HCT116 (cell line): ENCODE results near the gene RETREG1. TPM values are rescaled to one million over a fixed set of nuclear protein-coding genes. Genes with fewer than 3 reads are reported as not detected.

Experiments used
- ATAC-seq: fragments of 200-7000 bp; cut with Tn5 transposase; 2 replicates; pipeline ENCODE4 v1.9.1; 2020; ENCODE audit warnings: mild to moderate bottlenecking, moderate library complexity
- BruUV-seq: library from RNA; stranded (reverse); fragments of 400-500 nt; replicated peaks from 2 replicates; lab custom pipeline; 2021; lab: Mats Ljungman, UMichigan
- CTCF ChIA-PET: fragments of 300-600 bp; sonication (Branson Sonifier 250); formaldehyde crosslinking; loops from one replicate; lab custom pipeline; 2021; ENCODE audit warnings: antibody characterized with exemption; lab: Charles Lee
- POLR2A ChIA-PET: fragments of 300-600, 350-600 bp; sonication (Branson Sonifier 250); formaldehyde crosslinking; loops from one replicate; lab custom pipeline; 2021; ENCODE audit warnings: antibody characterized with exemption; lab: Charles Lee
- RAD21 ChIA-PET, 2 experiments: fragments of 300-600 bp; sonication (Branson Sonifier 250); formaldehyde crosslinking; loops; one replicate each; lab custom pipeline; 2023; ENCODE audit warnings: low total read pairs in 2 of 2; ENCODE audit not compliant: uncharacterized antibody in 2 of 2, unreplicated experiment in 2 of 2, low non-redundant PET in 1 of 2; lab: Charles Lee
- DNase-seq: peaks from one replicate; pipeline ENCODE4 v3.0.0-alpha.2; 2010; ENCODE audit warnings: low read depth, low spot score
- H2AFZ ChIP-seq: fragments of 200-600 bp; shearing (Covaris generic), sonication (generic); 2 replicates; pipeline ENCODE4 v1.6.1; 2017; ENCODE audit warnings: low read depth, mixed run types, mixed read lengths, antibody characterized with exemption, low read length; ENCODE audit not compliant: poor library complexity, severe bottlenecking
- H3K27ac ChIP-seq: 2 replicates; pipeline ENCODE4 v1.5.1; 2012; ENCODE audit warnings: low read depth, low read length
- H3K27me3 ChIP-seq: fragments of 200-600 bp; sonication (generic); 2 replicates; pipeline ENCODE4 v1.6.1; 2016; ENCODE audit warnings: mixed run types, low read length, mixed read lengths; ENCODE audit not compliant: insufficient read depth
- H3K36me3 ChIP-seq, 2 experiments: fragments of 200-500 bp in 1 of 2; fragments of 200-600 bp in 1 of 2; sonication (Bioruptor generic) in 1 of 2; sonication (generic) in 1 of 2; 2 replicates each; pipeline versions ENCODE4 v1.5.1 to v1.6.1; 2014 to 2016; ENCODE audit warnings: low read length in 2 of 2, inconsistent platforms in 1 of 2, mixed read lengths in 1 of 2, mixed run types in 1 of 2; ENCODE audit not compliant: insufficient read depth in 2 of 2, control insufficient read depth in 1 of 2
- H3K4me1 ChIP-seq, 2 experiments: fragments of 200-600 bp in 1 of 2; sonication (generic) in 1 of 2; 2 replicates each; pipeline versions ENCODE4 v1.5.1 to v1.6.1; 2012 to 2017; ENCODE audit warnings: low read length in 2 of 2, inconsistent platforms in 1 of 2, mild to moderate bottlenecking in 1 of 2, mixed read lengths in 1 of 2, mixed run types in 1 of 2, moderate library complexity in 1 of 2; ENCODE audit not compliant: insufficient read depth in 2 of 2, control insufficient read depth in 1 of 2
- H3K4me2 ChIP-seq: fragments of 200-600 bp; sonication (generic); 2 replicates; pipeline ENCODE4 v1.6.1; 2017; ENCODE audit warnings: mixed run types, low read length, mixed read lengths
- H3K4me3 ChIP-seq, 2 experiments: fragments of 200-600 bp in 1 of 2; sonication (generic) in 1 of 2; replicated peaks in 1 of 2; 2 replicates each; pipeline ENCODE4 v1.5.1; 2011 to 2016; ENCODE audit warnings: low read length in 2 of 2, control low read depth in 1 of 2, low read depth in 1 of 2, mild to moderate bottlenecking in 1 of 2, mixed read lengths in 1 of 2, mixed run types in 1 of 2
- H3K79me2 ChIP-seq: fragments of 200-600 bp; sonication (generic); 2 replicates; pipeline ENCODE4 v1.6.1; 2017; ENCODE audit warnings: mild to moderate bottlenecking, mixed run types, low read length, moderate library complexity, mixed read lengths; ENCODE audit not compliant: insufficient read depth
- H3K9ac ChIP-seq: fragments of 200-600 bp; sonication (generic); 2 replicates; pipeline ENCODE4 v1.6.1; 2016; ENCODE audit warnings: low read length, mixed read lengths
- H3K9me2 ChIP-seq: fragments of 200-600 bp; sonication (generic), shearing (Covaris generic); 2 replicates; pipeline ENCODE4 v1.6.1; 2017; ENCODE audit warnings: mixed run types, mild to moderate bottlenecking, moderate library complexity; ENCODE audit not compliant: insufficient read depth
- H3K9me3 ChIP-seq, 2 experiments: fragments of 200-500 bp in 1 of 2; fragments of 200-600 bp in 1 of 2; sonication (Bioruptor generic) in 1 of 2; sonication (generic) in 1 of 2; 2 replicates each; pipeline ENCODE4 v1.6.1; 2014 to 2017; ENCODE audit warnings: low read length in 2 of 2, mixed read lengths in 2 of 2, inconsistent platforms in 1 of 2, low read depth in 1 of 2, mild to moderate bottlenecking in 1 of 2, mixed run types in 1 of 2, moderate library complexity in 1 of 2; ENCODE audit not compliant: control insufficient read depth in 1 of 2, insufficient read depth in 1 of 2
- H4K20me1 ChIP-seq: fragments of 200-600 bp; sonication (generic), shearing (Covaris generic); 2 replicates; pipeline ENCODE4 v1.6.1; 2017; ENCODE audit warnings: mixed run types, mild to moderate bottlenecking, moderate library complexity; ENCODE audit not compliant: insufficient read depth
- ATF3 ChIP-seq: IDR thresholded peaks from 2 replicates; pipeline ENCODE4 v1.6.1; 2012
- CBX3 ChIP-seq: IDR thresholded peaks from 2 replicates; pipeline ENCODE4 v1.6.1; 2012; ENCODE audit warnings: low read depth
- CEBPB ChIP-seq: IDR thresholded peaks from 2 replicates; pipeline ENCODE4 v1.6.1; 2012; ENCODE audit warnings: low read depth
- EZH2 ChIP-seq: fragments of 200-600 bp; sonication (generic); IDR thresholded peaks from 2 replicates; pipeline ENCODE4 v1.6.1; 2017; ENCODE audit warnings: antibody characterized with exemption, mixed run types
- FOSL1 ChIP-seq: IDR thresholded peaks from 2 replicates; pipeline ENCODE4 v1.6.1; 2012; ENCODE audit warnings: low read depth
- POLR2A ChIP-seq: IDR thresholded peaks from 2 replicates; pipeline ENCODE4 v1.7.0; 2011; ENCODE audit warnings: borderline replicate concordance; ENCODE audit not compliant: insufficient read depth, insufficient read length; ENCODE audit errors: extremely low read depth
- POLR2AphosphoS5 ChIP-seq: IDR thresholded peaks from 2 replicates; pipeline ENCODE4 v1.6.1; 2011; ENCODE audit warnings: mild to moderate bottlenecking, low read depth, low read length, moderate library complexity
- RAD21 ChIP-seq: IDR thresholded peaks from 2 replicates; pipeline ENCODE4 v1.6.1; 2012; ENCODE audit warnings: low read depth, mild to moderate bottlenecking
- SIN3A ChIP-seq: IDR thresholded peaks from 2 replicates; pipeline ENCODE4 v1.6.1; 2012; ENCODE audit warnings: low read depth
- SRF ChIP-seq: IDR thresholded peaks from 2 replicates; pipeline ENCODE4 v1.6.1; 2012; ENCODE audit warnings: low read depth
- TCF7L2 ChIP-seq: IDR thresholded peaks from 2 replicates; pipeline ENCODE4 v1.7.0; 2011; ENCODE audit warnings: borderline replicate concordance, inconsistent platforms; ENCODE audit not compliant: insufficient read depth, insufficient read length; ENCODE audit errors: extremely low read depth
- YY1 ChIP-seq: IDR thresholded peaks from 2 replicates; pipeline ENCODE4 v1.6.1; 2011; ENCODE audit warnings: low read length, low read depth, moderate library complexity, mild to moderate bottlenecking; ENCODE audit not compliant: insufficient replicate concordance; ENCODE audit errors: extremely low read depth
- ZFX ChIP-seq: fragments of 450-650 bp; IDR thresholded peaks from 2 replicates; pipeline ENCODE4 v1.6.1; 2017
- intact Hi-C: fragments of 100-400 bp; cut with micrococcal nuclease; formaldehyde crosslinking; loops from 2 replicates; pipeline ENCODE4 v1.10.0; 2022
- total RNA-seq: library from RNA; stranded (reverse); gene quantifications from one replicate; pipeline ENCODE4 v1.2.1, GENCODE V29; 2021; ENCODE audit not compliant: unreplicated experiment
- TF ChIP-seq, protein P1 (sequence below): IDR thresholded peaks from 2 replicates; pipeline ENCODE4 v1.6.1; 2011; ENCODE audit warnings: mild to moderate bottlenecking, low read length, moderate library complexity; ENCODE audit not compliant: insufficient replicate concordance; ENCODE audit errors: extremely low read depth
- TF ChIP-seq, protein P2 (sequence below), 3 experiments: fragments of 200-600 bp in 1 of 3; sonication (generic) in 1 of 3; IDR thresholded peaks in 2 of 3; conservative IDR thresholded peaks in 1 of 3; 2 replicates each; pipeline ENCODE4 v1.5.1; 2012 to 2017; ENCODE audit warnings: low read depth in 2 of 3, low read length in 2 of 3, antibody characterized with exemption in 1 of 3, borderline replicate concordance in 1 of 3, control low read depth in 1 of 3, mild to moderate bottlenecking in 1 of 3, mixed read lengths in 1 of 3, mixed run types in 1 of 3, moderate library complexity in 1 of 3; ENCODE audit not compliant: insufficient read depth in 1 of 3

RETREG1 gene
- total RNA-seq, 1 experiment from 2014 or later: 6.0 TPM

DNA sequence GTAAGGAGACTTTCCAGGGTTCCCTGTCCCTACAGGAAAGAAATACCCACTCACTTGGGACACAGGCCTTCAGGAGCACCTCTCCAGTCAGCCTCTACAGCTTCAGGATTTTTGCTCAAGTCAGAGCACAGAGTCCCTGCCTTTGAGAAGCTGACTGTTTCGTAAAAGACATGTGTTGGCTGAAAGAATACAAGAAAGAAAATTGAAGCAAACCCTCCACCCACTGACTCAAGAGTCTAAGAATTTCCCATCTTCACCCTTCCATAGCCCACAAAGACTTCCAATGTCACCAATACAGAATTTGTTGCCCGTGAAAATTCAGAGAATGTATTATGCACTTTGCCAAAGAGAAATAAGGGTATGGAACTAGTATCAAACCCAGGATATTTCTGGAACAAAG, 98.2 kb downstream of the RETREG1 start:
- ATAC-seq (no peak), DNase-seq (no peak)
- no peak for TF ChIP-seq RAD21
- no peak for TF ChIP-seq SIN3A
- no peak for TF ChIP-seq TCF7L2
- TF ChIP-seq CBX3: no peak
- TF ChIP-seq, protein P1, sequence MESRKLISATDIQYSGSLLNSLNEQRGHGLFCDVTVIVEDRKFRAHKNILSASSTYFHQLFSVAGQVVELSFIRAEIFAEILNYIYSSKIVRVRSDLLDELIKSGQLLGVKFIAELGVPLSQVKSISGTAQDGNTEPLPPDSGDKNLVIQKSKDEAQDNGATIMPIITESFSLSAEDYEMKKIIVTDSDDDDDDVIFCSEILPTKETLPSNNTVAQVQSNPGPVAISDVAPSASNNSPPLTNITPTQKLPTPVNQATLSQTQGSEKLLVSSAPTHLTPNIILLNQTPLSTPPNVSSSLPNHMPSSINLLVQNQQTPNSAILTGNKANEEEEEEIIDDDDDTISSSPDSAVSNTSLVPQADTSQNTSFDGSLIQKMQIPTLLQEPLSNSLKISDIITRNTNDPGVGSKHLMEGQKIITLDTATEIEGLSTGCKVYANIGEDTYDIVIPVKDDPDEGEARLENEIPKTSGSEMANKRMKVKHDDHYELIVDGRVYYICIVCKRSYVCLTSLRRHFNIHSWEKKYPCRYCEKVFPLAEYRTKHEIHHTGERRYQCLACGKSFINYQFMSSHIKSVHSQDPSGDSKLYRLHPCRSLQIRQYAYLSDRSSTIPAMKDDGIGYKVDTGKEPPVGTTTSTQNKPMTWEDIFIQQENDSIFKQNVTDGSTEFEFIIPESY: no peak
- CTCF ChIA-PET: no interaction called here
- no TSS peak for BruUV-seq
- Histone ChIP-seq H3K9me2 (no peaks in the 10 kb centered on the region), H3K4me1 (no peaks in the 10 kb centered on the region), H3K4me2 (no peak overlapping the region), H3K9me3 (no peaks in the 10 kb centered on the region), H3K9ac (no peak overlapping the region), H4K20me1 (no peaks in the 10 kb centered on the region), H3K36me3 (no peaks in the 10 kb centered on the region), H3K27me3 (no peaks in the 10 kb centered on the region), H3K27ac (no peak overlapping the region), H2AFZ (no peak overlapping the region), H3K79me2 (no peaks in the 10 kb centered on the region), H3K4me3 (no peak overlapping the region)
- intact Hi-C loops: no loop called here
- RAD21 ChIA-PET: no interaction called here
- POLR2A ChIA-PET: no interaction called here

- Histone ChIP-seq H2AFZ (no peak overlapping the region), H3K4me3 (no peak overlapping the region), H3K4me1 (no peaks in the 10 kb centered on the region), H3K36me3 (no peaks in the 10 kb centered on the region), H3K27me3 (no peaks in the 10 kb centered on the region), H3K4me2 (no peak overlapping the region), H4K20me1 (no peaks in the 10 kb centered on the region), H3K9me3 (no peaks in the 10 kb centered on the region), H3K9me2 (no peaks in the 10 kb centered on the region), H3K79me2 (no peaks in the 10 kb centered on the region), H3K9ac (no peak overlapping the region), H3K27ac (no peak overlapping the region)
- ChIA-PET POLR2A (no interaction called here), RAD21 (no interaction called here), CTCF (interaction anchor here (1.4 kb wide), 1 partner anchor 34 kb away, joined by 3 read pairs; no protein-coding TSS in a partner anchor)
- DNase-seq: no peak
- TF ChIP-seq CEBPB (no peak), POLR2AphosphoS5 (no peak), ZFX (no peak), YY1 (no peak), CBX3 (no peak), ATF3 (no peak), FOSL1 (no peak), SRF (no peak), POLR2A (no peak), TCF7L2 (no peak), EZH2 (no peak)
- TF ChIP-seq, protein P2, sequence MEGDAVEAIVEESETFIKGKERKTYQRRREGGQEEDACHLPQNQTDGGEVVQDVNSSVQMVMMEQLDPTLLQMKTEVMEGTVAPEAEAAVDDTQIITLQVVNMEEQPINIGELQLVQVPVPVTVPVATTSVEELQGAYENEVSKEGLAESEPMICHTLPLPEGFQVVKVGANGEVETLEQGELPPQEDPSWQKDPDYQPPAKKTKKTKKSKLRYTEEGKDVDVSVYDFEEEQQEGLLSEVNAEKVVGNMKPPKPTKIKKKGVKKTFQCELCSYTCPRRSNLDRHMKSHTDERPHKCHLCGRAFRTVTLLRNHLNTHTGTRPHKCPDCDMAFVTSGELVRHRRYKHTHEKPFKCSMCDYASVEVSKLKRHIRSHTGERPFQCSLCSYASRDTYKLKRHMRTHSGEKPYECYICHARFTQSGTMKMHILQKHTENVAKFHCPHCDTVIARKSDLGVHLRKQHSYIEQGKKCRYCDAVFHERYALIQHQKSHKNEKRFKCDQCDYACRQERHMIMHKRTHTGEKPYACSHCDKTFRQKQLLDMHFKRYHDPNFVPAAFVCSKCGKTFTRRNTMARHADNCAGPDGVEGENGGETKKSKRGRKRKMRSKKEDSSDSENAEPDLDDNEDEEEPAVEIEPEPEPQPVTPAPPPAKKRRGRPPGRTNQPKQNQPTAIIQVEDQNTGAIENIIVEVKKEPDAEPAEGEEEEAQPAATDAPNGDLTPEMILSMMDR (IDR thresholded peaks at IDR 0.05 in 2 of 3, conservative IDR thresholded peaks at IDR 0.05 in 1 of 3; ENCODE audit: borderline replicate concordance in 1 of 3, insufficient read depth in 1 of 3, low read depth in 2 of 3, low read length in 2 of 3): no peak
- no peak for ATAC-seq
- BruUV-seq: no TSS peak
- intact Hi-C loops: no loop called here
Observed at GRCh38 chr5:16515532-16515931, 101.3 kb downstream of the RETREG1 start.
